AG08396 (cell line): ENCODE measurements around the gene NAV2.
"Not testable (repeated sequence)": the region's sequence is repeated elsewhere in the genome, so short reads cannot be mapped to it uniquely, and the experiment has no call there.

Experiments
- DNase-seq: peaks from one replicate; pipeline ENCODE4 v3.0.0; 2012; ENCODE audit warnings: low spot score, mixed read lengths

NAV2 gene

GRCh38 chr11:20003351-20003750, 290.7 kb downstream of the NAV2 start:
- no peak for DNase-seq

GRCh38 chr11:20004866-20005265, 292.2 kb downstream of the NAV2 start:
- no peak for DNase-seq

- no peak for DNase-seq
Observed at GRCh38 chr11:20005747-20006146, 293.1 kb downstream of the NAV2 start.

- not testable (repeated sequence) for DNase-seq
Observed at GRCh38 chr11:20006618-20007017, 294.0 kb downstream of the NAV2 start.

- no peak for DNase-seq
Observed at GRCh38 chr11:20007386-20007785, 294.7 kb downstream of the NAV2 start.

GRCh38 chr11:20008190-20008870, 295.7 kb downstream of the NAV2 start:
- no peak for DNase-seq

- DNase-seq: no peak
Observed at GRCh38 chr11:20008871-20009644, 296.4 kb downstream of the NAV2 start.

- DNase-seq: no peak
Observed at GRCh38 chr11:20010156-20010850, 297.7 kb downstream of the NAV2 start.

GRCh38 chr11:20010851-20011225, 298.2 kb downstream of the NAV2 start:
- DNase-seq: no peak

GRCh38 chr11:20011307-20011951, 298.8 kb downstream of the NAV2 start:
- no peak for DNase-seq

- DNase-seq: no peak
Observed at GRCh38 chr11:20013346-20014066, 300.9 kb downstream of the NAV2 start.

GRCh38 chr11:20014067-20014402, 301.4 kb downstream of the NAV2 start:
- no peak for DNase-seq

GRCh38 chr11:20015101-20015500, 302.5 kb downstream of the NAV2 start:
- DNase-seq: no peak

- DNase-seq: no peak
Observed at GRCh38 chr11:20015529-20016427, 303.1 kb downstream of the NAV2 start.

- no peak for DNase-seq
Observed at GRCh38 chr11:20016526-20016925, 303.9 kb downstream of the NAV2 start.

- no peak for DNase-seq
Observed at GRCh38 chr11:20017320-20017719, 304.7 kb downstream of the NAV2 start.

GRCh38 chr11:20020198-20020597, 307.6 kb downstream of the NAV2 start:
- DNase-seq: no peak

- DNase-seq: no peak
Observed at GRCh38 chr11:20020716-20021115, 308.1 kb downstream of the NAV2 start.

GRCh38 chr11:20021212-20021611, 308.6 kb downstream of the NAV2 start:
- no peak for DNase-seq

- no peak for DNase-seq
Observed at GRCh38 chr11:20021771-20022362, 309.2 kb downstream of the NAV2 start.
